Fibroblast of lung (primary cell): ENCODE results near the gene TSPAN10. TPM values are rescaled to one million over a fixed set of nuclear protein-coding genes. Genes with fewer than 3 reads are reported as not detected.

ENCODE experiments used
- DNase-seq, 2 donors: peaks; one replicate each; pipeline versions ENCODE4 v3.0.0 to v3.0.0-alpha.2; 2010; ENCODE audit warnings: low read depth in 2 of 2
- H2AFZ ChIP-seq: 2 replicates; pipeline ENCODE4 v1.5.1; 2012; ENCODE audit warnings: low read length, control low read depth, inconsistent platforms
- H3K27ac ChIP-seq: 2 replicates; pipeline ENCODE4 v1.5.1; 2011; ENCODE audit warnings: low read length, control low read depth; ENCODE audit not compliant: insufficient read depth
- H3K27me3 ChIP-seq: 2 replicates; pipeline ENCODE4 v1.5.1; 2011; ENCODE audit warnings: mild to moderate bottlenecking, low read length; ENCODE audit not compliant: control insufficient read depth, insufficient read depth
- H3K36me3 ChIP-seq: 2 replicates; pipeline ENCODE4 v1.5.1; 2011; ENCODE audit warnings: low read length; ENCODE audit not compliant: control insufficient read depth, insufficient read depth
- H3K4me1 ChIP-seq: 2 replicates; pipeline ENCODE4 v1.5.1; 2011; ENCODE audit warnings: low read length; ENCODE audit not compliant: control insufficient read depth, insufficient read depth; ENCODE audit errors: extremely low read depth
- H3K4me2 ChIP-seq: 2 replicates; pipeline ENCODE4 v1.5.1; 2011; ENCODE audit warnings: low read length, control low read depth; ENCODE audit not compliant: insufficient read depth; ENCODE audit errors: extremely low read depth
- H3K4me3 ChIP-seq, 4 experiments: fragments of 200-600 bp in 1 of 4; sonication (generic) in 1 of 4; replicated peaks in 1 of 4; 2 replicates each; pipeline ENCODE4 v1.5.1; 2011 to 2016; ENCODE audit warnings: low read length in 4 of 4, low read depth in 3 of 4, mild to moderate bottlenecking in 3 of 4, control low read depth in 2 of 4, inconsistent platforms in 1 of 4, mixed read lengths in 1 of 4; ENCODE audit not compliant: insufficient read depth in 1 of 4; ENCODE audit errors: control extremely low read depth in 1 of 4
- H3K79me2 ChIP-seq: 2 replicates; pipeline ENCODE4 v1.5.1; 2012; ENCODE audit warnings: mild to moderate bottlenecking, low read length, inconsistent platforms; ENCODE audit not compliant: control insufficient read depth, insufficient read depth
- H3K9ac ChIP-seq: 2 replicates; pipeline ENCODE4 v1.5.1; 2011; ENCODE audit warnings: mild to moderate bottlenecking, low read length, control low read depth; ENCODE audit not compliant: insufficient read depth
- H3K9me3 ChIP-seq: 2 replicates; pipeline ENCODE4 v1.5.1; 2012; ENCODE audit warnings: low read depth, low read length; ENCODE audit not compliant: control insufficient read depth, insufficient read depth
- H4K20me1 ChIP-seq: 2 replicates; pipeline ENCODE4 v1.5.1; 2011; ENCODE audit warnings: low read length; ENCODE audit not compliant: control insufficient read depth, insufficient read depth; ENCODE audit errors: extremely low read depth
- CTCF ChIP-seq, 2 donors: IDR thresholded peaks in 1 of 2; conservative IDR thresholded peaks in 1 of 2; 1 replicate in 1 of 2; 2 replicates in 1 of 2; pipeline ENCODE4 v1.5.1; 2011 to 2012; ENCODE audit warnings: low read length in 2 of 2, control low read depth in 1 of 2, inconsistent platforms in 1 of 2, low read depth in 1 of 2, mild to moderate bottlenecking in 1 of 2
- EZH2 ChIP-seq: IDR thresholded peaks from 2 replicates; pipeline ENCODE4 v1.5.1; 2012; ENCODE audit warnings: low read length, control low read depth, mild to moderate bottlenecking; ENCODE audit errors: missing control alignments
- polyA plus RNA-seq, 2 donors: library from polyadenylated mRNA; depleted of rRNA in 1 of 2; stranded (reverse) in 1 of 2; unstranded in 1 of 2; fragments of >200 nt; gene quantifications; 2 replicates each; pipeline ENCODE4 v1.2.1, GENCODE V29; 2011 to 2012; ENCODE audit warnings: missing spikeins in 1 of 2
- total RNA-seq: library from RNA; depleted of rRNA; stranded (reverse); fragments of >200 nt; gene quantifications from 2 replicates; pipeline ENCODE4 v1.2.1, GENCODE V29; 2014

The TSPAN10 gene
- total and polyA plus RNA-seq, 2 donors (not counting 1 experiment from before 2014, with no cell fraction given), result 1.3 to 3.0 TPM

- Histone ChIP-seq H3K79me2 (no peaks in the 10 kb centered on the region), H3K9ac (no peak overlapping the region), H3K27me3 (peaks cover 22% of the 10 kb centered on the region), H3K4me2 (peak overlapping the region; percentile 44), H2AFZ (no peak overlapping the region), H3K9me3 (no peaks in the 10 kb centered on the region), H3K36me3 (no peaks in the 10 kb centered on the region), H3K4me3 (peak overlapping the region in 1 of 4 experiments; percentile 20), H4K20me1 (no peaks in the 10 kb centered on the region), H3K27ac (no peak overlapping the region), H3K4me1 (peaks cover 5% of the 10 kb centered on the region)
- TF ChIP-seq CTCF (conservative IDR thresholded peaks at IDR 0.05 in 1 of 2, IDR thresholded peaks at IDR 0.05 in 1 of 2; ENCODE audit: low read depth in 1 of 2, low read length in 2 of 2) (no peak), EZH2 (peak; percentile 52)
- no peak for DNase-seq
Measured at GRCh38 chr17:81648013-81648706, 11.2 kb downstream of the TSPAN10 start.

GRCh38 chr17:81648707-81649085 lies 11.7 kb downstream of the TSPAN10 start:
- no peaks in the 10 kb centered on the region for H3K36me3 ChIP-seq
- no peak overlapping the region for H2AFZ ChIP-seq
- H3K27ac ChIP-seq, result no peak overlapping the region
- TF ChIP-seq EZH2 (peak; percentile 11), CTCF (conservative IDR thresholded peaks at IDR 0.05 in 1 of 2, IDR thresholded peaks at IDR 0.05 in 1 of 2; ENCODE audit: low read depth in 1 of 2, low read length in 2 of 2) (no peak)
- no peaks in the 10 kb centered on the region for H3K9me3 ChIP-seq
- no peaks in the 10 kb centered on the region for H4K20me1 ChIP-seq
- no peaks in the 10 kb centered on the region for H3K79me2 ChIP-seq
- peaks cover 5% of the 10 kb centered on the region for H3K4me1 ChIP-seq
- DNase-seq, result no peak
- H3K9ac ChIP-seq, result no peak overlapping the region
- H3K27me3 ChIP-seq, result peaks cover 22% of the 10 kb centered on the region
- no peak overlapping the region for H3K4me3 ChIP-seq
- no peak overlapping the region for H3K4me2 ChIP-seq

GRCh38 chr17:81650951-81651350 lies 14.0 kb downstream of the TSPAN10 start:
- Histone ChIP-seq H3K27me3 (peaks cover 22% of the 10 kb centered on the region), H3K27ac (no peak overlapping the region), H3K36me3 (no peaks in the 10 kb centered on the region), H3K4me1 (peaks cover 5% of the 10 kb centered on the region), H3K4me2 (no peak overlapping the region), H3K9me3 (no peaks in the 10 kb centered on the region), H3K4me3 (no peak overlapping the region), H2AFZ (no peak overlapping the region), H3K9ac (no peak overlapping the region), H4K20me1 (no peaks in the 10 kb centered on the region), H3K79me2 (no peaks in the 10 kb centered on the region)
- DNase-seq, result no peak
- TF ChIP-seq EZH2, result no peak
- no peak for TF ChIP-seq CTCF (conservative IDR thresholded peaks at IDR 0.05 in 1 of 2, IDR thresholded peaks at IDR 0.05 in 1 of 2; ENCODE audit: low read depth in 1 of 2, low read length in 2 of 2)
